Right lobe of liver (tissue), 6 donors: ENCODE data around the gene EHD2. TPM values are rescaled to one million over a fixed set of nuclear protein-coding genes. Genes with fewer than 3 reads are reported as not detected.
"Not testable (repeated sequence)": the region's sequence is repeated elsewhere in the genome, so short reads cannot be mapped to it uniquely, and the experiment has no call there.

ENCODE experiments used
- ATAC-seq, 4 donors: fragments of 200-7000 bp; cut with Tn5 transposase; one replicate each; pipeline ENCODE4 v1.9.1; 2020; ENCODE audit warnings: mild to moderate bottlenecking in 4 of 4, moderate library complexity in 4 of 4
- DNase-seq, 3 donors: peaks; one replicate each; pipeline ENCODE4 v3.0.0-alpha.2; 2020
- H3K27ac ChIP-seq, 3 donors: fragments of 200-600 bp; one replicate each; pipeline ENCODE4 v1.8.0; 2022
- H3K27me3 ChIP-seq, 2 donors: fragments of 200-600 bp; one replicate each; pipeline ENCODE4 v1.8.0; 2022
- H3K36me3 ChIP-seq, 4 donors: fragments of 200-600 bp; sonication (generic) in 1 of 4; one replicate each; pipeline versions ENCODE4 v1.5.1 to v1.8.0; 2017 to 2022; ENCODE audit warnings: control low read depth in 1 of 4
- H3K4me1 ChIP-seq, 4 donors: fragments of 200-600 bp; sonication (generic) in 1 of 4; one replicate each; pipeline versions ENCODE4 v1.5.1 to v1.8.0; 2017 to 2022; ENCODE audit warnings: control low read depth in 1 of 4
- H3K4me3 ChIP-seq, 3 donors: fragments of 200-600 bp; one replicate each; pipeline ENCODE4 v1.8.0; 2022
- H3K9me3 ChIP-seq, 4 donors: fragments of 200-600 bp; sonication (generic) in 1 of 4; one replicate each; pipeline versions ENCODE4 v1.5.1 to v1.8.0; 2017 to 2022; ENCODE audit warnings: control low read depth in 1 of 4
- CTCF ChIP-seq, 4 donors: fragments of 200-600 bp in 3 of 4; fragments of 450-650 bp in 1 of 4; IDR thresholded peaks; one replicate each; pipeline versions ENCODE4 v1.5.1 to v1.8.0; 2016 to 2022; ENCODE audit warnings: antibody characterized with exemption in 4 of 4, mild to moderate bottlenecking in 2 of 4
- POLR2A ChIP-seq: fragments of 450-650 bp; IDR thresholded peaks from one replicate; pipeline ENCODE4 v1.6.1; 2017; ENCODE audit warnings: antibody characterized with exemption, mild to moderate bottlenecking
- WGBS: methylation state at CpG from one replicate; pipeline ENCODE4 v1.1.6; 2018; ENCODE audit warnings: low coverage, low lambda C conversion rate; ENCODE audit not compliant: insufficient coverage; ENCODE audit errors: missing lambda C conversion rate; 5-methylcytosine and 5-hydroxymethylcytosine counted together
- intact Hi-C, 2 donors: fragments of 100-400 bp; cut with DNase I; formaldehyde crosslinking; loops; one replicate each; pipeline versions ENCODE4 v1.11.2 to v1.14.1; 2022
- total RNA-seq, 6 experiments: library from RNA; depleted of rRNA in 2 of 6; stranded (reverse); fragments of >200 nt in 2 of 6; fragmentation: NEBNext Ultra II Directional in 3 of 6; extraction: Animal tissue kit (Norgen Biotek cat#: 25700) in 3 of 6; gene quantifications; one replicate each; pipeline versions ENCODE4 v1.1.0 to v1.2.4, GENCODE V29; 2016 to 2023
- donor health status: DM: no; HTN: yes; CAD: no.
- donor health status: DM: no; HTN: no; CAD: no.
- donor health status: DM: no; HTN: no; CAD: no.
- donor health status: DM: no; HTN: yes; CAD: no.
- donor health status: DM: no; HTN: yes; CAD: no.

Gene EHD2
- total RNA-seq, 6 experiments from 2014 or later: 3.6 to 20.2 (median 12.8) TPM

GRCh38 chr19:47767349-47767748, 54.1 kb downstream of the EHD2 start:
- DNase-seq (no peak), ATAC-seq (no peak)
- TF ChIP-seq POLR2A (no peak), CTCF (IDR thresholded peaks at IDR 0.05) (no peak)
- intact Hi-C loops: no loop called here
- H3K27ac ChIP-seq: no peak overlapping the region
- no peak overlapping the region for H3K4me3 ChIP-seq
- no peaks in the 10 kb centered on the region for H3K9me3 ChIP-seq
- 78% methylated on average over 1 of the region's 2 CpGs for WGBS
- H3K4me1 ChIP-seq: no peaks in the 10 kb centered on the region
- H3K36me3 ChIP-seq: no peaks in the 10 kb centered on the region
- no peaks in the 10 kb centered on the region for H3K27me3 ChIP-seq

- Histone ChIP-seq H3K36me3 (no peaks in the 10 kb centered on the region), H3K4me3 (no peak overlapping the region), H3K9me3 (no peaks in the 10 kb centered on the region), H3K4me1 (no peaks in the 10 kb centered on the region), H3K27ac (no peak overlapping the region), H3K27me3 (no peaks in the 10 kb centered on the region)
- no peak for DNase-seq
- no peak for ATAC-seq
- intact Hi-C loops: no loop called here
- no CpG with 5 or more reads among the region's 2 CpGs for WGBS
- no peak for TF ChIP-seq POLR2A
- no peak for TF ChIP-seq CTCF (IDR thresholded peaks at IDR 0.05)
These were observed 55.4 kb downstream of the EHD2 start for GRCh38 chr19:47768604-47769003.

GRCh38 chr19:47769534-47769933, 56.3 kb downstream of the EHD2 start:
- DNase-seq: no peak
- no peak for TF ChIP-seq CTCF (IDR thresholded peaks at IDR 0.05)
- no peak for TF ChIP-seq POLR2A
- WGBS: 83% methylated on average over 3 of the region's 3 CpGs
- ATAC-seq: no peak
- H3K27ac ChIP-seq: no peak overlapping the region
- no peak overlapping the region for H3K4me3 ChIP-seq
- no peaks in the 10 kb centered on the region for H3K4me1 ChIP-seq
- intact Hi-C loops: no loop called here
- H3K27me3 ChIP-seq: no peaks in the 10 kb centered on the region
- no peaks in the 10 kb centered on the region for H3K9me3 ChIP-seq
- H3K36me3 ChIP-seq: no peaks in the 10 kb centered on the region

GRCh38 chr19:47771291-47771690, 58.1 kb downstream of the EHD2 start:
- H3K4me3 ChIP-seq, intact Hi-C loops, ATAC-seq, DNase-seq, H3K9me3 ChIP-seq, H3K27ac ChIP-seq, H3K27me3 ChIP-seq, H3K4me1 ChIP-seq, H3K36me3 ChIP-seq: not testable (repeated sequence)
- WGBS: 58% methylated on average over 4 of the region's 6 CpGs

- 29% methylated on average over 3 of the region's 4 CpGs for WGBS
- intact Hi-C loops: no loop called here
- H3K4me1 ChIP-seq: peaks cover 0 to 19% (median 0%) of the 10 kb centered on the region in 4 donors
- TF ChIP-seq POLR2A (no peak), CTCF (IDR thresholded peaks at IDR 0.05) (no peak)
- no peak overlapping the region for H3K27ac ChIP-seq
- ATAC-seq: peak in 3 of 4 donors; percentile 12 to 41 (median 30)
- H3K27me3 ChIP-seq: no peaks in the 10 kb centered on the region
- no peaks in the 10 kb centered on the region for H3K9me3 ChIP-seq
- DNase-seq: no peak
- no peak overlapping the region for H3K4me3 ChIP-seq
- H3K36me3 ChIP-seq: peaks cover 0 to 3% (median under 1%) of the 10 kb centered on the region in 4 donors
These were observed 63.3 kb downstream of the EHD2 start for GRCh38 chr19:47776568-47776967.

GRCh38 chr19:47777245-47778048, 64.2 kb downstream of the EHD2 start:
- ATAC-seq, H3K9me3 ChIP-seq, intact Hi-C loops, DNase-seq, H3K36me3 ChIP-seq, H3K27me3 ChIP-seq: not testable (repeated sequence)
- H3K4me1 ChIP-seq: peaks cover 0 to 27% (median 0%) of the 10 kb centered on the region in 4 donors
- WGBS: 69% methylated on average over 18 of the region's 23 CpGs
- peak overlapping the region; percentile 98 to 99 (median 98) for H3K27ac ChIP-seq
- peak overlapping the region; percentile 72 to 93 (median 90) for H3K4me3 ChIP-seq
